Left colon (tissue), 2 donors: ENCODE measurements around the gene TBC1D22A. TPM values are rescaled to one million over a fixed set of nuclear protein-coding genes. Genes with fewer than 3 reads are reported as not detected.
"Not testable (repeated sequence)": the region's sequence is repeated elsewhere in the genome, so short reads cannot be mapped to it uniquely, and the experiment has no call there.

ENCODE experiments used
- ATAC-seq: fragments of 200-7000 bp; cut with Tn5 transposase; one replicate; pipeline ENCODE4 v1.9.1; 2020; ENCODE audit warnings: mild to moderate bottlenecking, moderate library complexity
- DNase-seq, 2 donors: peaks; one replicate each; pipeline ENCODE4 v3.0.0-alpha.2; 2020
- intact Hi-C, 2 donors: fragments of 100-400 bp; cut with DNase I in 1 of 2; cut with micrococcal nuclease in 1 of 2; formaldehyde crosslinking; loops; one replicate each; pipeline versions ENCODE4 v1.11.2 to v1.14.0; 2022; cut with DNase I, micrococcal nuclease
- total RNA-seq, 2 donors: library from RNA; stranded (reverse); fragmentation: NEBNext Ultra II Directional; extraction: Animal tissue kit (Norgen Biotek cat#: 25700); gene quantifications; one replicate each; pipeline ENCODE4 v1.2.1, GENCODE V29; 2021
- donor health status: DM: no; HTN: no; CAD: no.
- donor health status: DM: yes; HTN: yes; CAD: no.

Gene TBC1D22A
- total RNA-seq, 2 donors from 2014 or later, result 40.7 to 45.2 TPM

DNA sequence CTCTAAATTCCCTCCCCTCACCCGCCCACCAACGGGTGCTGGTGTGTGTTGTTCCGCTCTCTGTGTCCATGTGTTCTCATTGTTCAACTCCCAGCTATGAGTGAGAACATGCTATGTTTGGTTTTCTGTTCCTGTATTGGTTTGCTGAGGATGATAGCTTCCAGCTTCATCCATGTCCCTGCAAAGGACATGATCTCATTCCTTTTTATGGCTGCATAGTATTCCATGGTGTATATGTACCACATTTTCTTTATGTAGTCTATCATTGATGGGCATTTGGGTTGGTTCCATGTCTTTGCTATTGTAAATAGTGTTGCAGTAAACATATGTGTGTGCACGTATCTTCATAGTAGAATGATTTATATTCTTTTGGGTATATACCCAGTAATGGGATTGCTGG, 54.9 kb downstream of the TBC1D22A start:
- ATAC-seq, intact Hi-C loops, DNase-seq: not testable (repeated sequence)

DNA sequence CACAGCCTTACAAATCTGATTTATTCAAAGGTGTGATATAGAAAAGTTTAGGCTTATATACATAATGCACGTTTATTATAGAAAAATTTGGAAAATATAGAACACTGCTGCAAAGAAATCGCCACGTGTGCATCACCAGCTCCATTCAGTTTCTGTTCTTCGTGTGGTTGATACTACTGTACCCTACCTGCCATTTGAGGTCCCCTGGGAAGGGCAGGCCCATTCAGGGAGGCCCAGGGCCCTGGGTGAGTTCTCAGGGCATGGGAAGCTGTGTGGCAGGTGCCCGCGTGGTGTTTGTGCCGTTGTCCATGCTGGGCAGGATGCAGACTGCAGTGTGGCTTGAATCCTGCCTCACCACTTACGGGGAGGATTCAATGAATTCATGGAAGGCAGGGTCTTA, 60.8 kb downstream of the TBC1D22A start:
- no peak for ATAC-seq
- DNase-seq, result no peak
- intact Hi-C loops, result no loop called here

DNA sequence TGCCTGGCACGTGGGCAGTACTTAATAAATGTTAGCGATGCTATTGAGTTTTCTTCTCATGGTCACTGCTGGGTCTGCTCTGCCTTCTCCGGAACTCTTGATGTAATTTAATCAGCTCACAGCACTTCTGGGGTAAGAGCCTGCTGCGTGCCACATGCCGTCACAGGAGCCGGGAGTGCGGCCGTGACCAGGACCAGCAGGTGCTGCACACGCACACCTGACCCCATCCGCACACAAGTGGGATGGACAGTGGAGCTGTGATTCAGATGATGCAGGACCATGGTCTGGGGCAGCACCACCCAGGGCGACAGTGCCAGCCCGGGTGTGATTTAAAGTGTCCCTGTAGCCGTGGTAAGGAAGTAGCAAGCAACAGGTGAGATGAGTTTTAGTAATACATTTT, 61.2 kb downstream of the TBC1D22A start:
- DNase-seq, result no peak
- no peak for ATAC-seq

GRCh38 chr22:46824344-46824909, 62.0 kb downstream of the TBC1D22A start:
- DNase-seq (no peak), ATAC-seq (no peak)
- intact Hi-C loops, result no loop called here

More for the DNA sequence above, 61.2 kb downstream of the TBC1D22A start:
- intact Hi-C loops, result no loop called here

DNA sequence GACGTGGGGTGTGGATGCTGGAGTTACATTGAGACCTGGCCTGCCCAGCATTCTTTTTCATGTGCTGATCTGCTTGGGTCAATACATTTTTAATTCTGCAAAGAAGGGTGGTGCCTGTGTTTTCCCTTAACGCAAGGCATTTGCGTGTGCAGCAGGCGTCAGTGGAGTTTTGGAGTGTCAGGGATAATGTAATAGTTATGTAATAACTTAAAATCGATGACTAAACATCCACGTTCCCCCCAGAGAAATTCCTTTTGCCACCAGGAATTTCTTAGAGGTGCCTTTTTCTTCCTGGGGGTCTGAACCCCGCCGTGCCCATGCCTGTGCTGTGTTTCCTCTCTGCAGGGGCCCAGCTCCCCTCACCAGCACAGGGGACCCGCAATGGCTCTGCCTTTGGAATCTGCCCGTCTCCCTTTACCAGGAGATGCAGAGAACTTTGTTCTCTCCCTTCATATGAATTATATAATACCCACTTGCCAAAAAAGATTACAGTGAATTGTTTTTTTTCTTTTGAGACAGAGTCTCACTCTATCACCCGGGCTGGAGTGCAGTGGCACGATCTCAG, 62.6 kb downstream of the TBC1D22A start:
- intact Hi-C loops, result no loop called here
- ATAC-seq, result no peak
- DNase-seq, result no peak

DNA sequence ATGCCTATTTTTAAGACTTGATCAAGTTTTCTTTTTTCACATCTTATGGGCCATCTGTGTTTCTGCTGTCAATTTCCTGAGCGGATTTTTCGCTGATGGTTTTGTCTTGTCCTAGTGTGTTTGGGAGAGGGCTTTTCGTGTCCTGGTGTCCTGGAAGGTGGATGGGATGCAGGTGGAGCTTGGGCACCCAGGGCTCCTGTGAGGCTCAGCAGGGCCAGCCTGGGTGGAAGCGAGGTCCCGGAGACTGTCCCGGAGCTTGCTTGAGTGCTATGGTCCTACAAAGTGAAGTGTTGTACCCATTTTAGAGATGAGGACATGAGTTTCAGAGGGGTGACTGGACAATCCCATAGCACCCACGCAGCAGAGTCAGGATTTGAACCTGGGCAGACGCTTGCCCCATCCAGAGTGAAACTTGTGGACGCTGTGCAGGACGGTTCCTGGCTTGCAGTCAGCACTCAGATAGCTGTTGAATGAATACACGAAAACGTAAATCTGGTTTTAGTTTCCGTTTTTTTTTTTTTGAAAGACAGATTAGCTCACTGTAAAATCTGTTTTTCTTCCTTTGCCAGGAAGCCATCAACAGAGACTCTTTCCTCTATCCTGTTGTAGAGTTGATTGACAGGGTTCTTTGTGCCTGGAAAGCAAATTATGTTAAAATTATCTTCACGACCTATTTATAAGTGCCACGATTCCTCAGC, 64.1 kb downstream of the TBC1D22A start:
- intact Hi-C loops, result no loop called here
- DNase-seq (no peak), ATAC-seq (no peak)

DNA sequence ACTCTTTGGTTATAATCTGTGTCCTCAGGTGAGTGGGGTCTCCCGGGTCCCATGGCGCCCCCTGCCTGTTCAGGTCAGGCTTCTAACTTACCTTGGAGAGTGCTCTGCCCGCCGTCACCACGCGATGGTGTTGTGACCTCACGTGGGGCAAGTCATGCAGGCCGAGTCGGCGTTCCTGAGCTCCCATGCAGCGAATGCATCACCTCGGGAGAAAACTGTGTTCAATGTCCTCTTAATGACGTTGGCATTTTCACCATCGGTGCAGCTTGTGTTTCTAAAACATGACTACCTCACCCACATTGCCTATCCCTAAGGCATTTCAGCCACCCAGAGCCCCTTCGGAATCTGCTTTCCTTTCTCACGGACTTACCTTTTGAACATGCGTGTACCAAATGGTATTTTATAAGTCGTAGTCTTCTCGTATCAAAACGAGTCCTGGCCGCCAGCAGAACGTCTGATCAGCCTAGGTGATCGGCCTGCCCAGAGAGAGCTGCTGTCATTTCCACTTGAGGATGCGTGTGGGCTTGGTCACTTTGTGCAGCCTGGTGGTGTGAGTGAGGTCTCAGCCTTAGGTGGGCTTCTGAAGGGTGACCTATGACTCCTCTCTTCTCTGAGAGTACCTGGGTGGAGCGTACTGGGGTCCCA, 64.8 kb downstream of the TBC1D22A start:
- no peak for DNase-seq
- intact Hi-C loops, result no loop called here
- ATAC-seq, result no peak

DNA sequence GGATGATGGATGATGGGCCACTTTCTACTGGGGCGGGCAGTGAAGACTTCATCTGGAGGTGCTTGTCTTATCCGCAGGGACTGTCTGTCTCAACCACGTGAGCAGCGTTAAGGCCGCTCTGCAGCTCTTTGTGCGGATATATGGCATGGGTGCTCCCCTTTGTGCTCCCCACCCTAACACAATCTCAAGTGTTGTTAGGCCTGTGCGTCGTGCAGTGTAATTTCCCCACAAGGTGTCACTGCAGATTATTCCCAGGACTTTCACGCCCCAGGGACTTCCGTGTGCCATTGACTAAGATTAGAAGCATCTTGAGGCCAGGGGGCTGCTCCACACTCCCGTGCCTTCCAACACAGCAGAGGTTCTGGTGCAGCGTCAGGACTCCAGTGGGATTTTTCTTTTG, 65.3 kb downstream of the TBC1D22A start:
- intact Hi-C loops, result no loop called here
- ATAC-seq (no peak), DNase-seq (no peak)

DNA sequence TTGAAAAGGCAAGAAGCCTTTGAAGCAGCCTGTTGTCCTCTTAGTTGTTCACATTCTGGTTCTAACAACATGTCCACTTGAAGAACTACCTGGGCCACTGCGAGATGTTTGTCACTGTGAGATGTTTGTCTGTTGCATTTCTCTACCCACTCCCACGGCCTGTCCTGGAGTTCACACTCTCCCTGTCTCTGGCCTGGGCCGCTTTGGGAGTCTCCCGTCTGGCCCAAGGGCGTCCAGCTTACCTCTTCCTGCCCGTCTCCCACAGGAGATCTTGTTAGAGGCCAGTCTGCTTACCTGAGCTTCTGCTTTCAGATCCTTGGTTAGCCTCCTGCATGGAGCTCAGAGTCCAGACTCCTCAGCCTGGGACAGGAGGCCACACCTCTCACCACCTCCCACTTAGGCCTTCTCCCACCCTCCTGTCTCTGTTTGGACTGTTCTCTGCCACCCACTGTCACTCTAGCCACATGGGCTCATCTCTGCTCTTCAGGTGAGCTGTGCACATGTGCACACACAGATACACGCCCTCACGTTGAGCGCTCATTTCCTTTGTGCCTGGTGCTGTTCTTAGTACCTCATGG, 66.0 kb downstream of the TBC1D22A start:
- peak; percentile 20 for ATAC-seq
- intact Hi-C loops, result no loop called here
- DNase-seq, result no peak

DNA sequence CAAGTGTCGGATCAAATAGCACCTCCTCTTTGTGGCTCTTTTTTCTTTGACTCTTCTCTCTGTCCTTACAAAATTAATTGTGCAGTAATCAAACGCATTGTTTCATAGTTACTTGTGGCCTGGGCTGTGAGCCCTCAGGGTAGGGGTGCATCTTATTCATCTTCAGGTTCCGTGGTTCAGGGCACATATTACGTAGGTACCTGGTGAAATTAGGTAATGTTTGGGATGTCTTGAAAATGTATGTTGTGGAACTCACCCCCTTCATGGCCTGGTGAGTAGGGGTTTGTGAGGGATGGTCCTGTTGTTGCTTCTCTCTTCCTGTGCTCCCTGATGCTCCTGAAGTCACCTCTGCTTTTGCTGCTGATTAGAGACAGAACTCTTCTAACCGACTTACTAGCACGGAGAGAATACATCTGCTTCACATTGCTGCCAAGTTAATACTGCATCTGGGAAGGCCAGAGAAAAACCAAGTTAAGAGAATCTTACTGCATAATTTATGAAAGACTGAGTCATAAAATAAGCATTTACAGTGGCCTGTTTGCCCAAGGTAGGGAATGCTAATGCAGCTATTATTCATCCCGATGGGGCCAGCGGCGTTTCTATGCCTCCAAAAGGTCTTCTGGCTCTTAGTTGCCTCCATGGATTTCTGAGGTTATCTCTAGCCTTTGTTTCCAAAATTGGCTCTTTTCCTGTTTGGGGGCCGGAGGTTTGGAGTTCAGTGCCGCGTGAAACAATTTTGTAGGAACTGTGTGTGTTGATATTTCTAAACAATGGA, 66.9 kb downstream of the TBC1D22A start:
- ATAC-seq, result no peak
- no peak for DNase-seq
- intact Hi-C loops, result no loop called here

DNA sequence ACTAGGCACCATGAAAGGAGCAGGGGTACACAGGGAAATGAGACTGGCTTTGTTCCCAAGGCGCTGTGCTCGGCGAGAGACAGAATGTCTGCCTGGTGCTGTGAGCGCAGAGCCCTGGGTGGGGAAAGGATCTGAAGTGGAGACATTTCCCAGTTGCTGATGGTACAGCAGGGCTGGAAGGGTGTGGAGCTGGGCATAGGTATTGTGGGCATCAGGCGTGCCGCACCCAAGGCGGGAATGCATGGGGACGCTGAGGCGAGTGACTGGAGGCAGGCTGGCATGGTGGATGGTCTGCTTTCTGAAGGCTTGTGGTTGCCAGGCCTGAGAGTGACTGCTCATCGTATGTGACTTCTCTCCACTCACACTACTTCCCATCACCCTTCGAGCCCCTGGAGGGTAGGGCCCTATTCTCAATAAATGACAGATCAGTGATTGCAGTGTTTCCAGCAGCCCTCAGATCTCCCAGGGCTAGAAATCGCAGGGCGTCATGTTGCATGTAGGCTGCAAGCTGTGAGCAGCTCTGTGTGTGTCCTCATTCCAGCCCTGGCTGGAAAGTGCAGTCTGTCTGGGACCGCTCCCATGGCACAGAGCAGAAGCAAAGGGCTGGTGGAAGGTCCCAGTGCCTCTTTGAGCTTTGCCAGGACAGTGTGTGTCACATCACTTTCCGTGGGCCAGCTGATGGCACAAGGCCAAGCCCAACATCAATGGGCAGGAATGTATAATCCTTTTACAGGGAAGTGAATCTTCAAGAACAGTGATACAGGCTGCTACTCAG, 67.7 kb downstream of the TBC1D22A start:
- ATAC-seq (peak; percentile 28), DNase-seq (peak; percentile 35 to 49)
- intact Hi-C loops, result no loop called here

DNA sequence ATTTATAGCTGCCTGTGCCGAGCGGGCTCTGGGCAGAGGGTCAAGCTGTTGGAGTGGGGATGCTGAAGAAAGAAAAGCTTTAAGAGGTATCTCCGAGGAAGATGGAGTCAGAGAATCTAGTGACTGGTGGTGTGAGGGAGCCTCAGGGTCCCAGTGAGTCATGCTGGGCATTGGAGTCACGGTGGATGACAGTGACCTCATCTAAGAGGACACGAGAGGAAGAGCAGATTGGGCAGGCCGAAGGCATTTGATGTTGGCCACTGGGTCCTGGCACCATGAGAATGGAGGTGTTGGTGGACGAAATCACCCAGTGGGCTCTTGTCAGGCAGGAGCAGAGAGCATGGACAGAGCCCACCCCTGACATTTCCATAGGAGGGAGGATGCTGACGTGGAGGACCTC, 68.4 kb downstream of the TBC1D22A start:
- no peak for DNase-seq
- intact Hi-C loops, result no loop called here
- no peak for ATAC-seq

- DNase-seq (no peak), ATAC-seq (peak; percentile 35)
- intact Hi-C loops, result no loop called here
Measured at GRCh38 chr22:46833228-46833627, 70.8 kb downstream of the TBC1D22A start.

GRCh38 chr22:46834021-46834737, 71.7 kb downstream of the TBC1D22A start:
- intact Hi-C loops, result no loop called here
- no peak for ATAC-seq

GRCh38 chr22:46835288-46835687, 72.8 kb downstream of the TBC1D22A start:
- ATAC-seq (no peak), DNase-seq (no peak)
- intact Hi-C loops, result no loop called here

More at GRCh38 chr22:46834021-46834737, 71.7 kb downstream of the TBC1D22A start:
- DNase-seq, result no peak

DNA sequence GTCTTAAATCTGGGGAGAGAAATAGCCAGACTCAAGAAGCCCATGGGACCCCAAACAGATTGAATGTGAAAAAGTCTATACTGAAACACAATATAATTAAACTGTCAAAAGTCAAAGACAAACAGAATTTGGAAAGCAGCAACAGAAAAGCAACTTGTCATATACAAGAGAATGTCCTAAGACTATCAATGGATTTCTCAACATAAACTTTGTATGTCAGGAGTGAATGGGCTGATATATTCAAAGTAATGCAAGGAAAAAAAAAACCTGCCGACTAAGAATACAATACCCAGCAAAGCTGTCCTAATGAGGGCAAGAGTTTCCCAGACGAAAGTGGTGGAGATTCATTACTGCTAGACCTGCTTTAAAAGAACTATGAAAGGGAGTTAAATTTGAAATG, 73.2 kb downstream of the TBC1D22A start:
- ATAC-seq, result no peak
- intact Hi-C loops, result no loop called here
- no peak for DNase-seq

DNA sequence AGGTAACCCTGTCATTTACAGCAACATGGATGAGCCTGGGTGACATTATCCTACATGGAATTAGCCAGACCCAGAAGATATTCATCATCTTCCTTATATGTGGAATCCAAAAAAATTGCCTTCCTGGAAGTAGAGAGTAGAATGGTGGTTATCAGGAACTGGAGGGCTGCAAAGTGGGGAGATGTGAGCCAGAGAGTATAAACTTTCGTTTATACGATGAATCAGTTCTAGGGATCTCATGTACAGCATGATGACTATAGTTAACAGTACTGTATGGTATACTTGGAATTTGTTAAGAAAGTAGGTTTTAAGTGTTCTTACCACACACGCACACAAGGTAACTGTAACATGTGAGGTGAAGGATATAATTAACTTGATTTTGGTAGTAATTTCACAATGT, 79.1 kb downstream of the TBC1D22A start:
- intact Hi-C loops, result no loop called here
- ATAC-seq (no peak), DNase-seq (no peak)

- peak; percentile 19 to 48 for DNase-seq
- ATAC-seq, result no peak
- intact Hi-C loops, result no loop called here
Measured at GRCh38 chr22:46842606-46843005, 80.2 kb downstream of the TBC1D22A start.
